Type B pancreatic cell (in vitro differentiated cells): ENCODE measurements around the gene TM9SF2. TPM values are rescaled to one million over a fixed set of nuclear protein-coding genes. Genes with fewer than 3 reads are reported as not detected.
"Not testable (repeated sequence)": the region's sequence is repeated elsewhere in the genome, so short reads cannot be mapped to it uniquely, and the experiment has no call there.

Experiments used
- DNase-seq: peaks from one replicate; pipeline ENCODE4 v3.0.0; 2021; ENCODE audit warnings: mixed read lengths; ENCODE audit not compliant: unreplicated experiment; ENCODE audit errors: extremely low spot score
- H3K27ac Mint-ChIP-seq: 2 replicates; pipeline ENCODE4 v1.8.0; 2021; ENCODE audit warnings: mild to moderate bottlenecking, mixed read lengths
- H3K27me3 Mint-ChIP-seq: 2 replicates; pipeline ENCODE4 v1.8.0; 2021; ENCODE audit warnings: mixed read lengths
- H3K36me3 Mint-ChIP-seq: 2 replicates; pipeline ENCODE4 v1.8.0; 2021; ENCODE audit warnings: mixed read lengths
- H3K4me1 Mint-ChIP-seq: one replicate; pipeline ENCODE4 v1.8.0; 2021; ENCODE audit warnings: mixed read lengths; ENCODE audit not compliant: unreplicated experiment
- H3K4me3 Mint-ChIP-seq: 2 replicates; pipeline ENCODE4 v1.8.0; 2021; ENCODE audit warnings: mild to moderate bottlenecking, mixed read lengths
- H3K9me3 Mint-ChIP-seq: 2 replicates; pipeline ENCODE4 v1.8.0; 2021; ENCODE audit warnings: mixed read lengths
- CTCF ChIP-seq: fragments of 200-600 bp; sonication (generic); conservative IDR thresholded peaks from 2 replicates; pipeline ENCODE4 v1.5.0; 2021; ENCODE audit warnings: antibody characterized with exemption, mild to moderate bottlenecking
- long read RNA-seq: library from polyadenylated mRNA; unstranded; transcript quantifications from one replicate; pipeline ENCODE4 v2.0.0, GENCODE V29; 2020
- total RNA-seq: library from RNA; stranded (reverse); gene quantifications from 2 replicates; pipeline ENCODE4 v1.2.1, GENCODE V29; 2021; ENCODE audit warnings: low replicate concordance

Gene TM9SF2
- total RNA-seq = 113 and 168 TPM in 2 replicates
- long read RNA-seq, transcript TM9SF2-201 (17 exons, 3,430 nt) = major isoform, 425 of 525 reads
- long read RNA-seq, partial matches to known transcripts = 68 of 525 reads
- long read RNA-seq, other reads (novel, unspliced or antisense) = 32 of 525 reads

DNA sequence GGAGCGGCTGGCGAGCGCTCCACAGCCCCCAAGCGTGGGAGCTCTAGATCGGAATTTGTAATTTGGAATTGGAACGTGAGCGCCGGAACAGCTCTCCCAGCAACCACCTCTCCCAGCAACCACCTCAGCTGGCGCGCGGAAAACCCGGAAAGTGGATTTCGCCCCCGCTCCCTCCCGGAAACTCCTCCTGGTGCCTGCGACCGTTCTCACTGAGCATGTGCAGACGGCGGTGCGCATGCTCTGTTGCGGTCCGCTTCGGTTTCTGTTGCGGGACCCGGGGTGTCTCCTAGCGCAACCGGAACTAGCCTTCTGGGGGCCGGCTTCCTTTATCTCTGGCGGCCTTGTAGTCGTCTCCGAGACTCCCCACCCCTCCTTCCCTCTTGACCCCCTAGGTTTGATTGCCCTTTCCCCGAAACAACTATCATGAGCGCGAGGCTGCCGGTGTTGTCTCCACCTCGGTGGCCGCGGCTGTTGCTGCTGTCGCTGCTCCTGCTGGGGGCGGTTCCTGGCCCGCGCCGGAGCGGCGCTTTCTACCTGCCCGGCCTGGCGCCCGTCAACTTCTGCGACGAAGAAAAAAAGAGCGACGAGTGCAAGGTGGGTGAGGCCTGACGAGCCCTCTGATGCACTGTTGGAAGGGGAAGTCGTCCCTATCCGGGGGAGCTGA is at the start of gene TM9SF2:
Gene TM9SF2, plus strand, starts transcription at position 289 of the 664 bp plus-strand sequence. Its CDS starts 135 bp downstream, at position 424.
- Mint-ChIP-seq H3K4me1 (peaks cover 55% of the 10 kb centered on the region), H3K27ac (peak within 1 kb of the TSS; percentile 98), H3K36me3 (peaks cover 9% of the 10 kb centered on the region), H3K27me3 (no peaks in the 10 kb centered on the region), H3K9me3 (peaks cover 9% of the 10 kb centered on the region), H3K4me3 (peak within 1 kb of the TSS; percentile 94)
- DNase-seq = peak; percentile 99
- TF ChIP-seq CTCF = no peak

DNA sequence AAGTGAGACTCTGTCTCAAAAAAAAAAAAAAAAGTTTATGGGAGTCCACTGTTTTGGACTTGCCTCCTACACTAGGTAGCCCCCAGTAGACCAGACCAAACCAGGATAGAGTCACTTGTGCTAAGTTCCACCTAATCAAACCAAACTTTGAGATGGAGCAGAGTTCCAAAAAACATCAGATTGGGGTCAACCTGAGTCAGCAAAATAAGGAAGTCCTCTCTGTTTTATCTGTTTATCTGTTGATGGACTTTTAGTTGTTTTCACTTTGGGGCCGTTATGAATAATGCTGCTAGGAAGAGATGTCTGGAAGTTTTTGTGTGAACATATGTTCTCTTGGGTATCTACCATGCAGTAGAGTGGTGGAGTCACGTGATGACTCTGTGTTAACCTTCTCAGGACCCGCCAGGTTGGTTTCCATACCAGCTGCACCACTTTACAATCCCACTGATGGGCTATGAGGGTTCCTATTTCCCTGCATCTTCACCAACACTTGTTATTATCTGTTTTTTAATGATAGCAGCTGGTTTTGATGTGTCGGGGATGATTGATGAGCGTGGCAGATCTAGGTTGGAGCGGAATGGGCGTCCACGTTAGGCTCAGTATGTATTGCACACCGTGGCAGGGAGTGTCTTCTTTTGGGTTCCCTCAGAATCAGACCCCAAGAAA is 46.6 kb upstream of the TM9SF2 start:
- H3K27ac Mint-ChIP-seq = no peak overlapping the region
- peaks cover 6% of the 10 kb centered on the region for H3K9me3 Mint-ChIP-seq
- no peak for DNase-seq
- TF ChIP-seq CTCF = no peak
- peaks cover 12% of the 10 kb centered on the region for H3K27me3 Mint-ChIP-seq
- H3K36me3 Mint-ChIP-seq = no peaks in the 10 kb centered on the region
- peaks cover 9% of the 10 kb centered on the region for H3K4me1 Mint-ChIP-seq
- H3K4me3 Mint-ChIP-seq = no peak overlapping the region

GRCh38 chr13:99459099-99459850 is 42.0 kb upstream of the TM9SF2 start:
- Mint-ChIP-seq H3K27me3 (no peaks in the 10 kb centered on the region), H3K4me3 (no peak overlapping the region), H3K36me3 (no peaks in the 10 kb centered on the region), H3K9me3 (peaks cover 6% of the 10 kb centered on the region), H3K4me1 (no peaks in the 10 kb centered on the region), H3K27ac (no peak overlapping the region)
- no peak for TF ChIP-seq CTCF
- DNase-seq = no peak

GRCh38 chr13:99460802-99461201 is 40.5 kb upstream of the TM9SF2 start:
- H3K9me3 Mint-ChIP-seq, H3K36me3 Mint-ChIP-seq, H3K27ac Mint-ChIP-seq, DNase-seq, H3K4me1 Mint-ChIP-seq, H3K27me3 Mint-ChIP-seq, H3K4me3 Mint-ChIP-seq: not testable (repeated sequence)

DNA sequence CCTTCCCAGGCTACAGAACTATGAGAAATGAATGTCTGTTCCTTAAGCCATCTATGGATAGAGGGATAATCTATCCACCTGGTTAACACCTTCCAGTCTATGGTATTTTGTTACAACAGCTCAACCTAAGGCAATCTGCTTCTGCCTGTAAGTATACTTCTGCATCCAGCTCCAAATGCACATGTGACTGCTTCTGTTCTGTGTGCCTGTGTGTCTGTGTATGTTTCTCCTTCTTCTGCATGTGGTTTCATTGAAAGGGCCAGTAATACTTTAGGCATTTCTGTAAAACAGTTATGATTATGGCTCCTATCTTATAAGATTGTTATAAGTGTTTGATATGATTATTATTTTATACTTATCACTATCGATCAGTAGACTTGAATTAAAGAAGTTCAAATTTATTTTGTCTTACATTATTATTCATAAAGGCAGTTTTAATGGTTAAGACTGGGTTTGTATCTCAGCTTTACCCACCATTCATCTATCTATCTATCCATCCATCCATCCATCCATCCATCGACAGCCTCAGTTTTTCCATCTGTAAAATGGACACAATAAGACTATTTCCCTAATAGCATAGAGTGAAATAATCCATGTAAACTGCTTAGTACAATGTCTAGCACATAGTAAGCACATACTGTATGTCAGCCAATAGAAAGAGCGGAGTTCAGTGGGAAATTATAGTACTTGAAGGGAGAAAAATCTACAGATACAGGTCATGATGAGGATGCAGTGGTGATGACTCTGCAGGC is 37.5 kb upstream of the TM9SF2 start:
- H3K27ac Mint-ChIP-seq = no peak overlapping the region
- H3K36me3 Mint-ChIP-seq = no peaks in the 10 kb centered on the region
- TF ChIP-seq CTCF = no peak
- peaks cover 3% of the 10 kb centered on the region for H3K27me3 Mint-ChIP-seq
- peaks cover under 1% of the 10 kb centered on the region for H3K9me3 Mint-ChIP-seq
- no peak for DNase-seq
- H3K4me3 Mint-ChIP-seq = no peak overlapping the region
- peaks cover 8% of the 10 kb centered on the region for H3K4me1 Mint-ChIP-seq
